Type B pancreatic cell (in vitro differentiated cells): ENCODE data around the gene RPL11. TPM values are rescaled to one million over a fixed set of nuclear protein-coding genes. Genes with fewer than 3 reads are reported as not detected.
"Not testable (repeated sequence)": the region's sequence is repeated elsewhere in the genome, so short reads cannot be mapped to it uniquely, and the experiment has no call there.

Experiments used
- DNase-seq: peaks from one replicate; pipeline ENCODE4 v3.0.0; 2021; ENCODE audit warnings: mixed read lengths; ENCODE audit not compliant: unreplicated experiment; ENCODE audit errors: extremely low spot score
- H3K27ac Mint-ChIP-seq: 2 replicates; pipeline ENCODE4 v1.8.0; 2021; ENCODE audit warnings: mild to moderate bottlenecking, mixed read lengths
- H3K27me3 Mint-ChIP-seq: 2 replicates; pipeline ENCODE4 v1.8.0; 2021; ENCODE audit warnings: mixed read lengths
- H3K36me3 Mint-ChIP-seq: 2 replicates; pipeline ENCODE4 v1.8.0; 2021; ENCODE audit warnings: mixed read lengths
- H3K4me1 Mint-ChIP-seq: one replicate; pipeline ENCODE4 v1.8.0; 2021; ENCODE audit warnings: mixed read lengths; ENCODE audit not compliant: unreplicated experiment
- H3K4me3 Mint-ChIP-seq: 2 replicates; pipeline ENCODE4 v1.8.0; 2021; ENCODE audit warnings: mild to moderate bottlenecking, mixed read lengths
- H3K9me3 Mint-ChIP-seq: 2 replicates; pipeline ENCODE4 v1.8.0; 2021; ENCODE audit warnings: mixed read lengths
- CTCF ChIP-seq: fragments of 200-600 bp; sonication (generic); conservative IDR thresholded peaks from 2 replicates; pipeline ENCODE4 v1.5.0; 2021; ENCODE audit warnings: antibody characterized with exemption, mild to moderate bottlenecking
- total RNA-seq: library from RNA; stranded (reverse); gene quantifications from 2 replicates; pipeline ENCODE4 v1.2.1, GENCODE V29; 2021; ENCODE audit warnings: low replicate concordance

The RPL11 gene
- total RNA-seq, 1 donor from 2014 or later = 1,209 TPM

GRCh38 chr1:23646541-23646940 lies 45.1 kb upstream of the RPL11 start:
- Mint-ChIP-seq H3K36me3 (no peaks in the 10 kb centered on the region), H3K4me1 (peaks cover 29% of the 10 kb centered on the region), H3K4me3 (no peak overlapping the region), H3K9me3 (no peaks in the 10 kb centered on the region), H3K27ac (no peak overlapping the region), H3K27me3 (peaks cover 3% of the 10 kb centered on the region)
- DNase-seq = no peak
- TF ChIP-seq CTCF = no peak

DNA sequence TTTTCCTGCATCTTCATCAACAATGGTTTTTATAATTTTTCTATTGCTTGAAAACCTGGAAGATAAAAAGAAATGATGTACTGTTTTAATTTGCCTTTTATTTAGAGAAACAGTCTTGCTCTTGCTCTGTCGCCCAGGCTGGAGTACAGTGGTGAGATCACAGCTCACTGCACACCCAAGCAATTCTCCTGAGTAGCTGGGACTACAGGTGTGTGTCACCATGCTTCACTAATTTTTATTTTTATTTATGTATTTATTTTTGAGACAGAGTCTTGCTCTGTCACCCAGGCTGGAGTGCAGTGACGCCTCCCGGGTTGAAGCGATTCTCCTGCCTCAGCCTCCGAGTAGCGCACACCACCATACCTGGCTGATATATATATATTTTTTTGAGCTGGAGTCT lies 43.0 kb upstream of the RPL11 start:
- Mint-ChIP-seq H3K27me3 (peaks cover 3% of the 10 kb centered on the region), H3K36me3 (no peaks in the 10 kb centered on the region), H3K27ac (no peak overlapping the region), H3K9me3 (no peaks in the 10 kb centered on the region), H3K4me1 (peaks cover 28% of the 10 kb centered on the region), H3K4me3 (no peak overlapping the region)
- no peak for TF ChIP-seq CTCF
- no peak for DNase-seq

DNA sequence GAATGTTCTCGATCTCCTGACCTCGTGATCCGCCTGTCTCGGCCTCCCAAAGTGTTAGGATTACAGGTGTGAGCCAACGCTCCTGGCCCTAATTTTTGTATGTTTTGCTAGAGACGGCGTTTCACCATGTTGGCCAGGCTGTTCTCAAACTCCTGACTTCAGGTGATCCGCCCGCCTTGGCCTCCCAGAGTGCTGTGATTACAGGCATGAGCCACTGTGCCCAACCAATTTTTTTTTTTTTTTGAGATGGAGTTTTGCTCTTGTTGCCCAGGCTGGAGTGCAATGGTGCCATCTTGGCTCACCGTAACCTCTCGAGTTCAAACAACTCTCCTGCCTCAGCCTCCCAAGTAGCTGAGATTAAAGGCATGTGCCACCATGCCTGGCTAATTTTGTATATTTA lies 42.4 kb upstream of the RPL11 start:
- not testable (repeated sequence) for H3K27ac Mint-ChIP-seq, DNase-seq, H3K27me3 Mint-ChIP-seq, H3K36me3 Mint-ChIP-seq, H3K9me3 Mint-ChIP-seq, H3K4me3 Mint-ChIP-seq
- peaks cover 22% of the 10 kb centered on the region for H3K4me1 Mint-ChIP-seq

GRCh38 chr1:23650344-23650990 lies 41.1 kb upstream of the RPL11 start:
- Mint-ChIP-seq H3K27ac (no peak overlapping the region), H3K9me3 (no peaks in the 10 kb centered on the region), H3K4me1 (peaks cover 12% of the 10 kb centered on the region), H3K27me3 (peaks cover 4% of the 10 kb centered on the region), H3K36me3 (no peaks in the 10 kb centered on the region), H3K4me3 (no peak overlapping the region)
- TF ChIP-seq CTCF = no peak
- no peak for DNase-seq

DNA sequence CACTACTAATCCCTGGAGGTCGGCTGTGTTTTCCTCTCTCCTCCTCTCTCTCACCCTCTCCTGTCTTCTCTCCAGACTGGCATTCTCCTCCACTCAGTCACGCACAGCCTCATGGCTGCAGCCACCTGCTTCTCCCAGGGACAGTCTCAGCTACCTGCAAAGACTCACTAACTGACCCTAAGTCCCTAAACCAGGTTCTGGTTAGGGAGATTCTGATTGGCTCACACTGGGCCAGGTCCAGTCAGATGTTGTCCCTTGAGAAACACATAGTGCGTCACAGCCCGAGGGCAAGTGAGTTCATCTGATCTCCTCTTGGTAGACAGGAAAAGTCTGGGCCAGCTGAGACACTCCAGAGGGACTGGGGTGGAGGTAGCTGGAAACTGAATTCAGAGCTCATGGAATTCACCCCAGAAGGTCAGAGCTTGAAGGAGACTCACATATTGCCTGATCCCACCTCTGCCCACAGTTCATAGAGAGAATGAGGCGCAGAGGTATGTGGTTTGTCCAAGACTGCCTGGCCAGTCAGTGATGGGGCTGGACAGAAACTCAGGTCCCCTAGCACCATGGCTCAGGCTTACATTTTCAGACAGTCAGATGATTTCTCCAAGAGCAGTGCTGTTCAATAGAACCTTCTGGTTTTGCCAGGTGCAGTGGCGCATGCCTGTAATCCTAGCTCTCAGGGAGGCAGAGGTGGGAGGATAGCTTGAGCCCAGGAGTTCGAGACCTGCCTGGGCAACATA lies 40.4 kb upstream of the RPL11 start:
- H3K27me3 Mint-ChIP-seq = peaks cover 4% of the 10 kb centered on the region
- H3K27ac Mint-ChIP-seq = peak overlapping the region; percentile 23
- H3K4me3 Mint-ChIP-seq = no peak overlapping the region
- H3K4me1 Mint-ChIP-seq = peaks cover 12% of the 10 kb centered on the region
- H3K9me3 Mint-ChIP-seq = no peaks in the 10 kb centered on the region
- TF ChIP-seq CTCF = no peak
- DNase-seq = no peak
- no peaks in the 10 kb centered on the region for H3K36me3 Mint-ChIP-seq

- peak; percentile 91 for TF ChIP-seq CTCF
- no peak overlapping the region for H3K27ac Mint-ChIP-seq
- no peak overlapping the region for H3K4me3 Mint-ChIP-seq
- peak; percentile 76 for DNase-seq
- H3K9me3 Mint-ChIP-seq = no peaks in the 10 kb centered on the region
- peaks cover 4% of the 10 kb centered on the region for H3K27me3 Mint-ChIP-seq
- no peaks in the 10 kb centered on the region for H3K36me3 Mint-ChIP-seq
- H3K4me1 Mint-ChIP-seq = peaks cover 7% of the 10 kb centered on the region
Measured at GRCh38 chr1:23657659-23658275, 33.8 kb upstream of the RPL11 start.
